ENCODE measurements around the gene SPINT1. TPM values are rescaled to one million over a fixed set of nuclear protein-coding genes. Genes with fewer than 3 reads are reported as not detected.

Gene SPINT1
- total and polyA plus RNA-seq, 7 donors = 0.03 to 0.54 (median 0.19) TPM

DNA sequence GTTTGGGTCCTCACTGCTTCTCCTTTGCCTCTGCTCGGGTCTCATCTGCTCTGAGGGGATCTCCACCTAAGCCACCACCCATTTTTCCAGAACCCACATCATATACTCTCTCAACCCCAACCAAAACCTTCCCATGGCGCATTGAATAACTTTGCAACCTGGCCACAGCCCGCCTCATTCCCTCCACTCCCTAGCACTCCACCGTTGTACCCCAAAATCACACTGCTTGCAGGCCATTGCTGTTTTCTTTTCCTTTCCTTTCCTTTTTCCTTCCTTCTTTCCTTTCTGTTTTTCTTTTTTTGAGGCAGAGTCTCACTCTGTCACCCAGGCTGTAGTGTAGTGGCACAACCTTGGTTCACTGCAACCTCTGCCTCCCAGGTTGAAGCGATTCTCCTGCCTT, 47.3 kb downstream of the SPINT1 start:
- Histone ChIP-seq H3K4me1 (peaks cover 16% of the 10 kb centered on the region), H3K36me3 (ENCODE audit: insufficient read depth in 1 of 2, low read depth in 1 of 2) (peaks cover 0 to 6% of the 10 kb centered on the region in 2 donors), H3K9me3 (no peaks in the 10 kb centered on the region), H3K4me3 (no peak overlapping the region), H3K27ac (no peak overlapping the region), H3K27me3 (ENCODE audit: insufficient read depth in 3 of 3, low read length in 2 of 3) (no peaks in the 10 kb centered on the region)
- ATAC-seq (no peak), DNase-seq (no peak)
- WGBS, 3 donors = 84 to 87% (median 85%) methylated on average over 5 of the region's 5 CpGs
- TF ChIP-seq, protein P1, sequence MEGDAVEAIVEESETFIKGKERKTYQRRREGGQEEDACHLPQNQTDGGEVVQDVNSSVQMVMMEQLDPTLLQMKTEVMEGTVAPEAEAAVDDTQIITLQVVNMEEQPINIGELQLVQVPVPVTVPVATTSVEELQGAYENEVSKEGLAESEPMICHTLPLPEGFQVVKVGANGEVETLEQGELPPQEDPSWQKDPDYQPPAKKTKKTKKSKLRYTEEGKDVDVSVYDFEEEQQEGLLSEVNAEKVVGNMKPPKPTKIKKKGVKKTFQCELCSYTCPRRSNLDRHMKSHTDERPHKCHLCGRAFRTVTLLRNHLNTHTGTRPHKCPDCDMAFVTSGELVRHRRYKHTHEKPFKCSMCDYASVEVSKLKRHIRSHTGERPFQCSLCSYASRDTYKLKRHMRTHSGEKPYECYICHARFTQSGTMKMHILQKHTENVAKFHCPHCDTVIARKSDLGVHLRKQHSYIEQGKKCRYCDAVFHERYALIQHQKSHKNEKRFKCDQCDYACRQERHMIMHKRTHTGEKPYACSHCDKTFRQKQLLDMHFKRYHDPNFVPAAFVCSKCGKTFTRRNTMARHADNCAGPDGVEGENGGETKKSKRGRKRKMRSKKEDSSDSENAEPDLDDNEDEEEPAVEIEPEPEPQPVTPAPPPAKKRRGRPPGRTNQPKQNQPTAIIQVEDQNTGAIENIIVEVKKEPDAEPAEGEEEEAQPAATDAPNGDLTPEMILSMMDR (IDR thresholded peaks at IDR 0.05) = no peak
- intact Hi-C loops (cut with DNase I) = loop anchor here (2.0 to 5.0 kb wide), 5 partner anchors 139 to 374 kb away; partner anchors contain the start of gene KNL1 (in 1 of the 2)

DNA sequence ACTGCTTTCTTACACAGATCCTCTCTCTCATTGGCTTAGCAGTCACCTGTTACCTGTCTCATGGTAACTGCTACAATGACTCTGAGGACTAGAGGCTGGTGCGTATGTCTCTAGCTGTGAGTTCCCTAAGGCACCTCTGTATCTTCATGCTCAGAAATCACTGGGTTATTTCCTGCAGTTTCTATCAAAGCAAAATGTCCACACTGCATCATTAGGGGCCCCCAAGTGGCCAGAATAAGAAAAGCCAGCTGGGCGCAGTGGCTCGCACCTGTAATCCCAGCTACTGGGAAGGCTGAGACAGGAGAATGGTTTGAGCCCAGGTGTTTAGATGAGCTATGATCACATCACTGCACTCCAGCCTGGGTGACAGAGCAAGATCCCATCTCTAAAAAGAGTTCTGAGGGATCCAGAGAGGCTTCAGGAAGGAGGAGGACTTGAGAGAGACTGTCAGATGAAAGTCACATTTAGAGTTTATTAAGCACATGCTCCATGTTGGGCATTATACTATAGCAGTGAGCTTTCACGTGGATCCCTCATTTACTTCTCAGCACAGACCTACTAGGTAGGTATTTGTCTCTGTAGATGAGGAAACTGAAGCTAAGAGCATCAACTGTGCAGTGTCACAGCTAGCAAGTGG, 48.1 kb downstream of the SPINT1 start:
- TF ChIP-seq, protein P1 (IDR thresholded peaks at IDR 0.05) = peak; percentile 54
- Histone ChIP-seq H3K36me3 (ENCODE audit: insufficient read depth in 1 of 2, low read depth in 1 of 2) (peaks cover 0 to 13% of the 10 kb centered on the region in 2 donors), H3K27me3 (ENCODE audit: insufficient read depth in 3 of 3, low read length in 2 of 3) (no peaks in the 10 kb centered on the region), H3K27ac (no peak overlapping the region), H3K4me3 (no peak overlapping the region), H3K4me1 (peaks cover 16% of the 10 kb centered on the region), H3K9me3 (no peaks in the 10 kb centered on the region)
- intact Hi-C loops (cut with DNase I) = loop anchor here (2.0 to 5.0 kb wide), 6 partner anchors 31 to 375 kb away; partner anchors contain the start of gene KNL1 (in 1 of the 2)
- 21 to 30% (median 23%) methylated on average over 4 of the region's 4 CpGs for WGBS, 3 donors
- no peak for DNase-seq
- no peak for ATAC-seq

DNA sequence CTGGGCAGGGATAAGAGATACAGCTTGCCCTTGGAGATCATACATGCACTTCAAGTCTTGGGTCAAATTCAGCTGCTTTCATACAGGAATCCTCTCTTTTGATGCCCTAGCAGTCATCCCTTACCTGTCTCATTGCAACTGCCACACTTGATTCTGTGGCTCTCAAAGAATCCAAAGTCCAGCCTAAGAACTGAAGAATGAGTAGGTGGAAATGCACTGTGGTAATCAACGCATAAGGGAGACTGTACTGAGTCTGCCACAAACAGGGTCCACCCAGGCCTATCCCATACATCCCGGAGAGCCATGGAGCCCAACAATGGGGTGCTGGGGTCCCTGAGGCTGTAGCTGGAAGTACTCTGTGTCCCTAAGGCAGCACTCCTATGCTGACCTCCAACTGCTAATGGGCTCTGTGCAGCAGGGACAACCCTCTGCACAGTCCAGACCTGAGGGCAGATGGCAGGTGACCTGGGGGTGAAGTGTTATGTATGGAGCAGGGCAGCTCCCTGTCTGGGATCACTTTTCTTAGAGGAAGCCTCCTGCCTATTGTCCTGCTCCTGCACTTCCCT, 48.7 kb downstream of the SPINT1 start:
- intact Hi-C loops (cut with DNase I) = loop anchor here (1.0 to 5.0 kb wide), 6 partner anchors 32 to 375 kb away; partner anchors contain the start of gene KNL1 (in 1 of the 2)
- no peak overlapping the region for H3K4me3 ChIP-seq
- H3K27ac ChIP-seq = no peak overlapping the region
- no peak for DNase-seq
- no peak for ATAC-seq
- H3K27me3 ChIP-seq (ENCODE audit: insufficient read depth in 3 of 3, low read length in 2 of 3) = no peaks in the 10 kb centered on the region
- WGBS, 3 donors = 80 to 95% (median 88%) methylated on average over 2 of the region's 2 CpGs
- H3K4me1 ChIP-seq = peaks cover 16% of the 10 kb centered on the region
- peaks cover 0 to 19% of the 10 kb centered on the region in 2 donors for H3K36me3 ChIP-seq (ENCODE audit: insufficient read depth in 1 of 2, low read depth in 1 of 2)
- H3K9me3 ChIP-seq = no peaks in the 10 kb centered on the region
- TF ChIP-seq, protein P1 (IDR thresholded peaks at IDR 0.05) = no peak

DNA sequence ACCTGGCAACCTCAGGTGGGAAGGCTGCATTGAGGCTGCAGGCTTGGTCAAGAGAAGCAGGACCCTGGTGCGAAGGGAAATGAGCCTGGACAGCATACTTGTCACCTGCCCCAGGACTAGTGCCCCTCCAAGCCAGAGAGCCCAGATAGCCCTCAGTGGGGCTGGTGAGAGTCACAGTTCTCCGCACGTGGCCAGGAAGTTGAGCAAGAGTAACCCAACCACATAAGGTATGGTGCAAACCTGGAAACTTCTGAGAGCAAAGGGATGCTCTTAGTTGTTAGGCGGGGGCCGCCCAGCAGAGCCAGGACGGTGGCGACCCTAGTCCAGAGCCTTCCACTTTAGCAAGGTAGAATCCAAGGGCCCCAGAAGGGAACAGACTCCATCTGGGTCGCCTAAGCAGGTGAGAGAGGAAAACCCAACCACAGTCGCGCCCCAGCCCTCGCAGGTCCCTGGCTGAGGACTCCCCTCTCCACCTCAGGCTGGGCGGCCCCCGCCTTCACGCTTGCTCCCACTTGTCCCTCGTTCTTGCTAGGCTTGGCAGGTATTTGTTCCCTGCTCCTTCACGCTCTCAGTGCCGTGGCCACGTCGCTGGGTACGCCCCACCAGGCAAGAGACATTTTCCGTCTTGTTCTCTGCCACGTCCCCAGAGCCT, 49.3 kb downstream of the SPINT1 start:
- Histone ChIP-seq H3K4me3 (peak overlapping the region; percentile 98), H3K27me3 (ENCODE audit: insufficient read depth in 3 of 3, low read length in 2 of 3) (no peaks in the 10 kb centered on the region), H3K27ac (peak overlapping the region; percentile 88), H3K9me3 (no peaks in the 10 kb centered on the region), H3K4me1 (peaks cover 16% of the 10 kb centered on the region), H3K36me3 (ENCODE audit: insufficient read depth in 1 of 2, low read depth in 1 of 2) (peaks cover 0 to 26% of the 10 kb centered on the region in 2 donors)
- TF ChIP-seq, protein P1 (IDR thresholded peaks at IDR 0.05) = no peak
- ATAC-seq (no peak), DNase-seq (no peak)
- WGBS, 3 donors = 73 to 83% (median 76%) methylated on average over 21 to 22 of the region's 22 CpGs
- intact Hi-C loops (cut with DNase I) = loop anchor here (1.0 to 5.0 kb wide), 6 partner anchors 32 to 376 kb away; partner anchors contain the start of gene KNL1 (in 1 of the 2)

All from psoas muscle (tissue), 8 donors.